ENCODE results near the gene PTPRD. TPM values are rescaled to one million over a fixed set of nuclear protein-coding genes. Genes with fewer than 3 reads are reported as not detected.

PTPRD gene
- total RNA-seq, 1 experiment from 2014 or later: 0.02 TPM

DNA sequence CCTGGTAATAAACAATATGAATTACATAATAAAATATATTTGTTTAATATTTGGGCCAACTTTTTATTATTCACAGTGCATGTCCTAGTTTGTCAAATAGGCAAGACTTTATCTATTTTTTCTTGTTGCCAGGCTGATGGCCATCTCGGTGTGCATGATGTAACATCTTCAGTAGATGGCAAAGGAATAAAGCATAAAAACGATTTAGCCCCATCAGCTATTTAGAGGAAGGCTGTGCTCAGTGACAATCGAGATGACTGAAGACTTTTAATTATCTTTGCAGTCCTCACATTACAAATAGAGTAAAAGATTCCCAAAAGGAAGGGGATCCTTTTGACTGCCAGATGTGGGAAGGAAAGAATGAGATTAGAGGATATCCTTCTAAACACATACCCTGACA is 358.5 kb downstream of the PTPRD start:
- POLR2A ChIA-PET: no interaction called here
- Histone ChIP-seq H3K27me3 (ENCODE audit: insufficient read depth, low read length) (no peaks in the 10 kb centered on the region), H4K20me1 (ENCODE audit: insufficient read depth) (no peaks in the 10 kb centered on the region; the same call in 1 of the 2 replicates), H3K4me1 (ENCODE audit: control insufficient read depth in 1 of 2, insufficient read depth in 2 of 2, low read length in 2 of 2) (no peaks in the 10 kb centered on the region), H3K9ac (ENCODE audit: low read length) (no peak overlapping the region), H3K36me3 (ENCODE audit: control insufficient read depth in 1 of 2, insufficient read depth in 2 of 2, low read length in 2 of 2) (no peaks in the 10 kb centered on the region), H3K4me3 (replicated peaks in 1 of 2; ENCODE audit: low read depth in 1 of 2, low read length in 2 of 2) (no peak overlapping the region), H3K9me2 (ENCODE audit: insufficient read depth) (no peaks in the 10 kb centered on the region), H3K9me3 (ENCODE audit: control insufficient read depth in 1 of 2, insufficient read depth in 1 of 2, low read depth in 1 of 2, low read length in 2 of 2) (peaks cover under 1 to 4% of the 10 kb centered on the region in 2 experiments; a peak in 2 of 4 replicates), H3K27ac (ENCODE audit: low read depth, low read length) (no peak overlapping the region), H2AFZ (ENCODE audit: low read depth, low read length, poor library complexity, severe bottlenecking) (no peak overlapping the region), H3K4me2 (ENCODE audit: low read length) (no peak overlapping the region), H3K79me2 (ENCODE audit: insufficient read depth, low read length) (no peaks in the 10 kb centered on the region)
- no TSS peak for BruUV-seq (replicated peaks)
- CTCF ChIA-PET: no interaction called here
- ATAC-seq (no peak), DNase-seq (ENCODE audit: low read depth, low spot score) (no peak)
- intact Hi-C loops (cut with micrococcal nuclease): no loop called here
- RAD21 ChIA-PET (ENCODE audit: low non-redundant PET in 1 of 2, low total read pairs in 2 of 2, uncharacterized antibody in 2 of 2, unreplicated experiment in 2 of 2): no interaction called here
- TF ChIP-seq CBX3 (IDR thresholded peaks at IDR 0.05; ENCODE audit: low read depth): no peak
- no peak for TF ChIP-seq ELF1 (IDR thresholded peaks at IDR 0.05; ENCODE audit: borderline replicate concordance, low read depth)
- TF ChIP-seq SRF (IDR thresholded peaks at IDR 0.05; ENCODE audit: low read depth): no peak
- TF ChIP-seq, protein P1, sequence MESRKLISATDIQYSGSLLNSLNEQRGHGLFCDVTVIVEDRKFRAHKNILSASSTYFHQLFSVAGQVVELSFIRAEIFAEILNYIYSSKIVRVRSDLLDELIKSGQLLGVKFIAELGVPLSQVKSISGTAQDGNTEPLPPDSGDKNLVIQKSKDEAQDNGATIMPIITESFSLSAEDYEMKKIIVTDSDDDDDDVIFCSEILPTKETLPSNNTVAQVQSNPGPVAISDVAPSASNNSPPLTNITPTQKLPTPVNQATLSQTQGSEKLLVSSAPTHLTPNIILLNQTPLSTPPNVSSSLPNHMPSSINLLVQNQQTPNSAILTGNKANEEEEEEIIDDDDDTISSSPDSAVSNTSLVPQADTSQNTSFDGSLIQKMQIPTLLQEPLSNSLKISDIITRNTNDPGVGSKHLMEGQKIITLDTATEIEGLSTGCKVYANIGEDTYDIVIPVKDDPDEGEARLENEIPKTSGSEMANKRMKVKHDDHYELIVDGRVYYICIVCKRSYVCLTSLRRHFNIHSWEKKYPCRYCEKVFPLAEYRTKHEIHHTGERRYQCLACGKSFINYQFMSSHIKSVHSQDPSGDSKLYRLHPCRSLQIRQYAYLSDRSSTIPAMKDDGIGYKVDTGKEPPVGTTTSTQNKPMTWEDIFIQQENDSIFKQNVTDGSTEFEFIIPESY (IDR thresholded peaks at IDR 0.05; ENCODE audit: extremely low read depth, insufficient replicate concordance, low read length): no peak
- TF ChIP-seq, protein P2, sequence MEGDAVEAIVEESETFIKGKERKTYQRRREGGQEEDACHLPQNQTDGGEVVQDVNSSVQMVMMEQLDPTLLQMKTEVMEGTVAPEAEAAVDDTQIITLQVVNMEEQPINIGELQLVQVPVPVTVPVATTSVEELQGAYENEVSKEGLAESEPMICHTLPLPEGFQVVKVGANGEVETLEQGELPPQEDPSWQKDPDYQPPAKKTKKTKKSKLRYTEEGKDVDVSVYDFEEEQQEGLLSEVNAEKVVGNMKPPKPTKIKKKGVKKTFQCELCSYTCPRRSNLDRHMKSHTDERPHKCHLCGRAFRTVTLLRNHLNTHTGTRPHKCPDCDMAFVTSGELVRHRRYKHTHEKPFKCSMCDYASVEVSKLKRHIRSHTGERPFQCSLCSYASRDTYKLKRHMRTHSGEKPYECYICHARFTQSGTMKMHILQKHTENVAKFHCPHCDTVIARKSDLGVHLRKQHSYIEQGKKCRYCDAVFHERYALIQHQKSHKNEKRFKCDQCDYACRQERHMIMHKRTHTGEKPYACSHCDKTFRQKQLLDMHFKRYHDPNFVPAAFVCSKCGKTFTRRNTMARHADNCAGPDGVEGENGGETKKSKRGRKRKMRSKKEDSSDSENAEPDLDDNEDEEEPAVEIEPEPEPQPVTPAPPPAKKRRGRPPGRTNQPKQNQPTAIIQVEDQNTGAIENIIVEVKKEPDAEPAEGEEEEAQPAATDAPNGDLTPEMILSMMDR (IDR thresholded peaks at IDR 0.05 in 2 of 3, conservative IDR thresholded peaks at IDR 0.05 in 1 of 3; ENCODE audit: borderline replicate concordance in 1 of 3, insufficient read depth in 1 of 3, low read depth in 2 of 3, low read length in 2 of 3): no peak
- no peak for TF ChIP-seq ZNF274 (IDR thresholded peaks at IDR 0.05; ENCODE audit: low read depth, low read length)
- TF ChIP-seq, protein P3, sequence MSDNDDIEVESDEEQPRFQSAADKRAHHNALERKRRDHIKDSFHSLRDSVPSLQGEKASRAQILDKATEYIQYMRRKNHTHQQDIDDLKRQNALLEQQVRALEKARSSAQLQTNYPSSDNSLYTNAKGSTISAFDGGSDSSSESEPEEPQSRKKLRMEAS (IDR thresholded peaks at IDR 0.05): no peak
- TF ChIP-seq RAD21 (IDR thresholded peaks at IDR 0.05; ENCODE audit: low read depth): no peak
- no peak for TF ChIP-seq POLR2A (IDR thresholded peaks at IDR 0.05; ENCODE audit: borderline replicate concordance, extremely low read depth, insufficient read depth, insufficient read length)
- no peak for TF ChIP-seq ZFX (IDR thresholded peaks at IDR 0.05)
